K562 (cell line): ENCODE measurements around the gene BMP6. TPM values are rescaled to one million over a fixed set of nuclear protein-coding genes. Genes with fewer than 3 reads are reported as not detected.

Experiments used
- ATAC-seq: fragments of 200-7000 bp; cut with Tn5 transposase; 3 replicates; pipeline ENCODE4 v1.9.1; 2020; ENCODE audit warnings: moderate library complexity
- BruUV-seq: library from RNA; stranded (reverse); fragments of 400-500 nt; replicated peaks from 2 replicates; lab custom pipeline; 2021; lab: Mats Ljungman, UMichigan
- CTCF ChIA-PET: fragments of 300-600 bp; formaldehyde crosslinking; extraction: SDS; loops from one replicate; lab custom pipeline; 2021; ENCODE audit warnings: low intra/inter-chr PET ratio; lab: Yijun Ruan, JAX
- POLR2A ChIA-PET: fragments of 300-600, 350-650 bp; sonication (Branson Sonifier 250); formaldehyde crosslinking; extraction: SDS; loops from one replicate; lab custom pipeline; 2021; ENCODE audit warnings: antibody characterized with exemption, inconsistent platforms; lab: Yijun Ruan, JAX
- DNase-seq, 4 experiments: peaks; one replicate each; pipeline versions ENCODE4 v3.0.0 to v3.0.0-alpha.2; 2011 to 2018; ENCODE audit warnings: low spot score in 3 of 4, mixed read lengths in 3 of 4; ENCODE audit errors: extremely low read depth in 1 of 4
- FAIRE-seq: peaks from 2 replicates; lab custom pipeline; 2011; peaks lifted over from hg19 to GRCh38; lab: Jason Lieb, UNC
- H2AFZ ChIP-seq: 2 replicates; pipeline ENCODE4 v1.6.0; 2011; ENCODE audit warnings: low read depth, low read length, control low read depth, inconsistent platforms
- H3K27ac ChIP-seq: fragments of 200-600 bp; 3 replicates; pipeline ENCODE4 v1.8.0; 2011; ENCODE audit warnings: low read depth, mild to moderate bottlenecking, control low read depth, inconsistent platforms, low read length, moderate library complexity, mixed read lengths; ENCODE audit errors: extremely low read depth
- H3K27me3 ChIP-seq, 2 experiments: fragments of 300-600 bp in 1 of 2; 2 replicates in 1 of 2; 3 replicates in 1 of 2; pipeline versions ENCODE4 v1.6.0 to v1.8.0; 2011; ENCODE audit warnings: inconsistent platforms in 2 of 2, low read length in 2 of 2, mild to moderate bottlenecking in 1 of 2, mixed read lengths in 1 of 2, moderate library complexity in 1 of 2; ENCODE audit not compliant: control insufficient read depth in 2 of 2, insufficient read depth in 2 of 2
- H3K36me3 ChIP-seq: fragments of 300-600 bp; 3 replicates; pipeline ENCODE4 v1.8.0; 2011; ENCODE audit warnings: mild to moderate bottlenecking, low read length, inconsistent platforms; ENCODE audit not compliant: control insufficient read depth, insufficient read depth
- H3K4me1 ChIP-seq, 2 experiments: fragments of 200-600 bp in 1 of 2; replicated peaks in 1 of 2; 2 replicates in 1 of 2; 3 replicates in 1 of 2; pipeline versions ENCODE4 v1.5.1 to v1.8.0; 2011; ENCODE audit warnings: inconsistent platforms in 2 of 2, low read length in 2 of 2, mild to moderate bottlenecking in 1 of 2, mixed read lengths in 1 of 2, moderate library complexity in 1 of 2; ENCODE audit not compliant: control insufficient read depth in 2 of 2, insufficient read depth in 2 of 2
- H3K4me2 ChIP-seq: 2 replicates; pipeline ENCODE4 v1.6.1; 2011; ENCODE audit warnings: low read length, control low read depth, inconsistent platforms, mixed read lengths; ENCODE audit not compliant: insufficient read depth
- H3K4me3 ChIP-seq: fragments of 200-600 bp; sonication (generic), shearing (Covaris generic); 2 replicates; pipeline ENCODE4 v1.5.1; 2016; ENCODE audit warnings: control low read depth, inconsistent platforms
- H3K79me2 ChIP-seq: fragments of 200-600 bp; 3 replicates; pipeline ENCODE4 v1.8.0; 2011; ENCODE audit warnings: low read length, inconsistent platforms; ENCODE audit not compliant: control insufficient read depth, insufficient read depth
- H3K9ac ChIP-seq, 2 experiments: 2 replicates each; pipeline versions ENCODE4 v1.6.0 to v1.6.1; 2011; ENCODE audit warnings: low read depth in 2 of 2, low read length in 2 of 2, control low read depth in 1 of 2, inconsistent platforms in 1 of 2, mild to moderate bottlenecking in 1 of 2, mixed read lengths in 1 of 2; ENCODE audit not compliant: insufficient read depth in 1 of 2
- H3K9me1 ChIP-seq: one replicate; pipeline ENCODE4 v1.6.0; 2011; ENCODE audit warnings: inconsistent platforms, mild to moderate bottlenecking, low read length, moderate library complexity; ENCODE audit not compliant: control insufficient read depth, insufficient read depth
- H3K9me3 ChIP-seq: replicated peaks from 2 replicates; pipeline ENCODE4 v1.5.1; 2011; ENCODE audit warnings: low read depth, low read length, inconsistent platforms; ENCODE audit not compliant: control insufficient read depth, insufficient read depth
- H4K20me1 ChIP-seq: replicated peaks from 2 replicates; pipeline ENCODE4 v1.6.1; 2011; ENCODE audit warnings: low read length, inconsistent platforms, mixed read lengths; ENCODE audit not compliant: control insufficient read depth, insufficient read depth
- ESRRA ChIP-seq: fragments of 450-650 bp; IDR thresholded peaks from 2 replicates; pipeline ENCODE4 v1.6.1; 2014; ENCODE audit warnings: low read depth, mild to moderate bottlenecking, moderate library complexity, borderline replicate concordance
- EZH2 ChIP-seq: IDR thresholded peaks from 2 replicates; pipeline ENCODE4 v1.6.1; 2012; ENCODE audit warnings: low read depth, mild to moderate bottlenecking, inconsistent platforms, low read length, borderline replicate concordance
- RFX1 ChIP-seq: fragments of 450-650 bp; IDR thresholded peaks from 2 replicates; pipeline ENCODE4 v1.6.1; 2016; ENCODE audit warnings: mild to moderate bottlenecking, moderate library complexity
- WGBS: fragments of 100-300 bp; shearing (Covaris generic); methylation state at CpG from one replicate; pipeline ENCODE4 v1.1.6; 2016; ENCODE audit warnings: low coverage, mixed read lengths; ENCODE audit not compliant: insufficient coverage; ENCODE audit errors: missing lambda C conversion rate; 5-methylcytosine and 5-hydroxymethylcytosine counted together
- in situ Hi-C: fragments of 300-500 bp; cut with MboI; formaldehyde crosslinking; loops from 4 replicates; pipeline ENCODE4 v1.15.0; 2018; ENCODE audit warnings: inconsistent platforms, mixed read lengths
- intact Hi-C: fragments of 100-400 bp; cut with micrococcal nuclease; formaldehyde crosslinking; loops from 2 replicates; pipeline ENCODE4 v1.14.2; 2022
- polyA plus RNA-seq, 8 experiments: library from polyadenylated mRNA; depleted of rRNA in 4 of 8; stranded (reverse) in 5 of 8; unstranded in 3 of 8; fragments of >200 nt; fragmentation: Nextera tagmentation in 2 of 8; fragmentation: Illumina TruSeq in 1 of 8; extraction: Ambion mirVana in 2 of 8; extraction: Trizol in 1 of 8; gene quantifications; 2 replicates each; pipeline versions ENCODE4 v1.2.1 to v1.2.3, GENCODE V29; 2011 to 2014; ENCODE audit warnings: inconsistent platforms in 1 of 8, missing spikeins in 1 of 8
- total RNA-seq, 7 experiments: library from RNA; depleted of rRNA in 6 of 7; stranded (reverse); fragments of >200 nt in 6 of 7; fragmentation: Illumina TruSeq in 2 of 7; extraction: Trizol in 2 of 7; gene quantifications; 2 replicates each; pipeline versions ENCODE4 v1.2.1 to v1.2.3, GENCODE V29; 2011 to 2021; ENCODE audit warnings: low replicate concordance in 1 of 7

Gene BMP6
- total and polyA plus RNA-seq, 9 of the 15 experiments (the other 6 are each of a cell fraction or from before 2014, with no cell fraction given), result 0.01 to 0.13 (median 0.06) TPM; not detected in 3

- ChIA-PET CTCF (no interaction called here), POLR2A (interaction anchor here (1.1 kb wide), 1 partner anchor 14 kb away, joined by 4 read pairs; no protein-coding TSS in a partner anchor)
- peaks cover 46 to 51% of the 10 kb centered on the region in 2 experiments for H3K27me3 ChIP-seq
- BruUV-seq, result no TSS peak
- no peaks in the 10 kb centered on the region for H3K9me3 ChIP-seq
- H3K9me1 ChIP-seq, result no peaks in the 10 kb centered on the region
- intact Hi-C loops (no loop called here), in situ Hi-C loops (loop anchor here (5.0 kb wide), 1 partner anchor 259 kb away; no protein-coding TSS in a partner anchor)
- WGBS, result 13% methylated on average over 45 of the region's 45 CpGs
- H2AFZ ChIP-seq, result no peak overlapping the region
- H3K36me3 ChIP-seq, result no peaks in the 10 kb centered on the region
- H3K4me1 ChIP-seq, result peaks cover 6 to 30% of the 10 kb centered on the region in 2 experiments; a peak in 3 of 5 replicates
- ATAC-seq, result no peak
- TF ChIP-seq ESRRA, result no peak
- TF ChIP-seq RFX1, result peak; percentile 82
- 0 out of 2 replicates have a peak, but pooled peaks have one; percentile 10 for TF ChIP-seq EZH2
- peaks cover 12% of the 10 kb centered on the region for H4K20me1 ChIP-seq
- no peak for DNase-seq
- H3K4me2 ChIP-seq, result no peak overlapping the region
- H3K4me3 ChIP-seq, result no peak overlapping the region
- FAIRE-seq, result no peak
- no peak overlapping the region for H3K9ac ChIP-seq
- H3K79me2 ChIP-seq, result no peaks in the 10 kb centered on the region
- H3K27ac ChIP-seq, result no peak overlapping the region
Measured at GRCh38 chr6:7727946-7728854, 2.3 kb downstream of the BMP6 start.
